GM12878 (cell line): ENCODE measurements around the gene HIVEP3. TPM values are rescaled to one million over a fixed set of nuclear protein-coding genes. Genes with fewer than 3 reads are reported as not detected.

ENCODE experiments used
- ATAC-seq: fragments of 200-7000 bp; cut with Tn5 transposase; 3 replicates; pipeline ENCODE4 v1.9.1; 2020; ENCODE audit warnings: mild to moderate bottlenecking, moderate library complexity
- BruUV-seq: library from RNA; stranded (reverse); fragments of 400-500 nt; replicated peaks from 2 replicates; lab custom pipeline; 2021; lab: Mats Ljungman, UMichigan
- CTCF ChIA-PET: fragments of 300-600 bp; sonication (Branson Sonifier 250); formaldehyde crosslinking; extraction: SDS; loops from one replicate; lab custom pipeline; 2021; ENCODE audit warnings: inconsistent platforms; lab: Yijun Ruan, JAX
- POLR2A ChIA-PET: fragments of 350-600 bp; formaldehyde crosslinking; extraction: SDS; loops from one replicate; lab custom pipeline; 2021; ENCODE audit warnings: inconsistent platforms; lab: Charles Lee
- RAD21 ChIA-PET: fragments of 300-600 bp; sonication (Branson Sonifier 250); formaldehyde crosslinking; loops from one replicate; lab custom pipeline; 2023; ENCODE audit warnings: antibody characterized with exemption; ENCODE audit not compliant: unreplicated experiment; lab: Charles Lee
- SMC1A ChIA-PET: fragments of 300-600 bp; sonication (Branson Sonifier 250); formaldehyde crosslinking; loops from one replicate; lab custom pipeline; 2023; ENCODE audit not compliant: unreplicated experiment, uncharacterized antibody; lab: Charles Lee
- DNase-seq: peaks from one replicate; pipeline ENCODE4 v3.0.0-alpha.2; 2011; ENCODE audit warnings: low read depth, low spot score
- FAIRE-seq: peaks from 3 replicates; lab custom pipeline; 2011; peaks lifted over from hg19 to GRCh38; lab: Jason Lieb, UNC
- H2AFZ ChIP-seq: 2 replicates; pipeline ENCODE4 v1.6.0; 2011; ENCODE audit warnings: low read depth, low read length, control low read depth; ENCODE audit not compliant: control insufficient read depth
- H3K27ac ChIP-seq: 2 replicates; pipeline ENCODE4 v1.5.1; 2011; ENCODE audit warnings: control low read depth; ENCODE audit not compliant: control insufficient read depth, insufficient read depth
- H3K27me3 ChIP-seq, 2 experiments: replicated peaks in 1 of 2; 2 replicates each; pipeline versions ENCODE4 v1.6.0 to v1.6.1; 2011; ENCODE audit warnings: low read length in 1 of 2; ENCODE audit not compliant: control insufficient read depth in 2 of 2, insufficient read depth in 2 of 2
- H3K36me3 ChIP-seq, 2 experiments: 2 replicates each; pipeline ENCODE4 v1.5.1; 2011; ENCODE audit warnings: low read length in 1 of 2; ENCODE audit not compliant: control insufficient read depth in 2 of 2, insufficient read depth in 2 of 2
- H3K4me1 ChIP-seq: 2 replicates; pipeline ENCODE4 v1.6.1; 2011; ENCODE audit warnings: mild to moderate bottlenecking, low read length, moderate library complexity, mixed read lengths; ENCODE audit not compliant: control insufficient read depth, insufficient read depth
- H3K4me2 ChIP-seq: 2 replicates; pipeline ENCODE4 v1.6.0; 2011; ENCODE audit warnings: control low read depth; ENCODE audit not compliant: control insufficient read depth, insufficient read depth
- H3K4me3 ChIP-seq: fragments of 200-600 bp; sonication (generic); 2 replicates; pipeline ENCODE4 v1.5.1; 2016
- H3K79me2 ChIP-seq: 2 replicates; pipeline ENCODE4 v1.6.0; 2011; ENCODE audit warnings: low read length; ENCODE audit not compliant: control insufficient read depth, insufficient read depth
- H3K9ac ChIP-seq: 2 replicates; pipeline ENCODE4 v1.8.0; 2011; ENCODE audit warnings: low read length, control low read depth, mixed read lengths; ENCODE audit not compliant: control insufficient read depth, insufficient read depth
- H3K9me3 ChIP-seq: replicated peaks from 3 replicates; pipeline ENCODE4 v1.5.1; 2011; ENCODE audit warnings: mild to moderate bottlenecking, low read length; ENCODE audit not compliant: control insufficient read depth, insufficient read depth
- H4K20me1 ChIP-seq: 2 replicates; pipeline ENCODE4 v1.6.0; 2011; ENCODE audit not compliant: control insufficient read depth, insufficient read depth
- CUX1 ChIP-seq: IDR thresholded peaks from 2 replicates; pipeline ENCODE4 v1.6.1; 2012; ENCODE audit warnings: improper control_type of control experiment, low read depth, low read length; ENCODE audit not compliant: insufficient replicate concordance
- FOXK2 ChIP-seq: fragments of 450-650 bp; IDR thresholded peaks from 2 replicates; pipeline ENCODE4 v1.6.1; 2017; ENCODE audit warnings: mild to moderate bottlenecking, moderate library complexity
- RCOR1 ChIP-seq: conservative IDR thresholded peaks from 2 replicates; pipeline ENCODE4 v1.6.1; 2012; ENCODE audit warnings: low read depth, low read length, improper control_type of control experiment
- WGBS: methylation state at CpG from one replicate; pipeline ENCODE4 v1.1.6; 2016; ENCODE audit warnings: low lambda C conversion rate; ENCODE audit not compliant: insufficient replicate concordance, insufficient coverage; ENCODE audit errors: missing lambda C conversion rate; 5-methylcytosine and 5-hydroxymethylcytosine counted together
- in situ Hi-C: fragments of 300-500 bp; cut with MboI; formaldehyde crosslinking; loops from 9 replicates; pipeline ENCODE4 v1.14.3; 2018; ENCODE audit warnings: mixed read lengths
- intact Hi-C: fragments of 100-400 bp; cut with micrococcal nuclease; formaldehyde crosslinking; loops from one replicate; pipeline ENCODE4 v1.14.2; 2022; ENCODE audit not compliant: unreplicated experiment
- polyA plus RNA-seq, 11 experiments: library from polyadenylated mRNA; depleted of rRNA in 4 of 11; unstranded in 6 of 11; stranded (reverse) in 5 of 11; fragments of >200 nt; fragmentation: Nextera tagmentation in 4 of 11; fragmentation: Illumina TruSeq in 1 of 11; extraction: Ambion mirVana in 4 of 11; extraction: Trizol in 1 of 11; gene quantifications; 1 replicate in 1 of 11; 2 replicates in 10 of 11; pipeline versions ENCODE4 v1.2.1 to v1.2.3, GENCODE V29; 2011 to 2016; ENCODE audit warnings: inconsistent platforms in 2 of 11, missing spikeins in 2 of 11, low read depth in 1 of 11
- total RNA-seq, 4 experiments: library from RNA; depleted of rRNA in 3 of 4; stranded (reverse); fragments of >200 nt in 3 of 4; fragmentation: Illumina TruSeq in 1 of 4; extraction: Trizol in 1 of 4; gene quantifications; 2 replicates each; pipeline versions ENCODE4 v1.2.1 to v1.2.3, GENCODE V29; 2013 to 2021

The HIVEP3 gene
- total and polyA plus RNA-seq, 10 of the 15 experiments (the other 5 are each of a cell fraction or from before 2014, with no cell fraction given): 1.8 to 13.6 (median 3.8) TPM

GRCh38 chr1:41788427-41788826 is 130.3 kb downstream of the HIVEP3 start:
- Histone ChIP-seq H2AFZ (no peak overlapping the region), H3K4me3 (no peak overlapping the region), H3K27me3 (no peaks in the 10 kb centered on the region), H3K27ac (no peak overlapping the region), H4K20me1 (no peaks in the 10 kb centered on the region), H3K36me3 (no peaks in the 10 kb centered on the region; a peak in 1 of 4 replicates), H3K9me3 (no peaks in the 10 kb centered on the region), H3K79me2 (no peaks in the 10 kb centered on the region), H3K4me2 (no peak overlapping the region), H3K4me1 (peaks cover 15% of the 10 kb centered on the region), H3K9ac (no peak overlapping the region)
- in situ Hi-C loops: no loop called here
- ChIA-PET CTCF (interaction anchor here (0.8 to 3.1 kb wide), 5 partner anchors 12 to 296 kb away, joined by 3 to 14 read pairs (median 4); no protein-coding TSS in a partner anchor), SMC1A (interaction anchor here (0.7 to 2.1 kb wide), 3 partner anchors 14 to 20 kb away, joined by 3 to 13 read pairs (median 3); no protein-coding TSS in a partner anchor), POLR2A (no interaction called here), RAD21 (interaction anchor here (1.7 kb wide), 2 partner anchors 11 to 23 kb away, joined by 7 read pairs; no protein-coding TSS in a partner anchor)
- DNase-seq: no peak
- intact Hi-C loops: no loop called here
- no TSS peak for BruUV-seq
- TF ChIP-seq RCOR1: no peak
- no peak for TF ChIP-seq FOXK2
- TF ChIP-seq CUX1: no peak
- FAIRE-seq: no peak
- no peak for ATAC-seq
- WGBS: 64% methylated on average over 3 of the region's 3 CpGs
